Left kidney (tissue), 2 donors: Measurements from ENCODE around the gene C1orf21. TPM values are rescaled to one million over a fixed set of nuclear protein-coding genes. Genes with fewer than 3 reads are reported as not detected.

Experiments
- DNase-seq: peaks from one replicate; pipeline ENCODE4 v3.0.0-alpha.2; 2013
- polyA plus RNA-seq: library from polyadenylated mRNA; unstranded; fragments of 120-200 nt; gene quantifications from one replicate; pipeline ENCODE4 v1.2.1, GENCODE V29; 2013; ENCODE audit not compliant: insufficient read length

Gene C1orf21
- polyA plus RNA-seq, 1 donor, result 35.2 TPM

DNA sequence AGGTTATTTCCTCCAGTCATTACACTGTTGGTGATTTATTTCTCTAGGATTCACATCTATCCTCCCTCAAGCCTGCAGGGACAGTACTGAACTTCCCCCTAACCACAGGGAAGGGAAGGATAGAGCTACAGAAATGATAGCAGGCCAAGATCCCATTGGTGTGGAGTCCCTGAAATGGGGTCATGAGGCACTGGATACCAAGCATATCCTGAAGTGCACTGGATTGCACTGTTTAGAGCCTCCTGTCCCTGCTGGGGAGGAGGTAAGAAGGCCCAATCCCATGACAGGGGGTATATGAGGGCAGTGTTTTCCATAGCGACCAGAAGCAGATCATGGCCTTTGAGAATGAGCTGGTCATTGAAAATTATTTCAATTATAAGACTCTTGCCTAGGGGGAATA, 56.8 kb downstream of the C1orf21 start:
- no peak for DNase-seq

DNA sequence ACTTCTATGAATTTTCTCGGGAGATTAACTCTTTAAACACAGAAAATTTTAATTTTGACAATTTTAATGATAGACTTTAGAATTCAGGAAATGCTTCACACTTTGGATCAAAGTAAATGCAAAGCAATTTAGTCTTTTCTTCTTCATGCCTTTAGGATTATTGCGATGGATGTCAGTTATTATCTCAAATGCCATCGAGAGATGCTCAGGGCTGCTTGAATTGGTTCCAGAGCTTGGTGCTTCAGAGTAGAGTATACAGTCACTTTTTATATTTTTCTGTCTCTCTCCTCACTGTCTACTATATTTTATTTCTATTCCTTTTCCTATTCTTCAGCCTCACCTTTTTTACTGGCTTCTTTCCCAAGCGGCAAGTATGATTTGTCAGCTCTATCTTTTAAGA, 59.2 kb downstream of the C1orf21 start:
- DNase-seq, result no peak

DNA sequence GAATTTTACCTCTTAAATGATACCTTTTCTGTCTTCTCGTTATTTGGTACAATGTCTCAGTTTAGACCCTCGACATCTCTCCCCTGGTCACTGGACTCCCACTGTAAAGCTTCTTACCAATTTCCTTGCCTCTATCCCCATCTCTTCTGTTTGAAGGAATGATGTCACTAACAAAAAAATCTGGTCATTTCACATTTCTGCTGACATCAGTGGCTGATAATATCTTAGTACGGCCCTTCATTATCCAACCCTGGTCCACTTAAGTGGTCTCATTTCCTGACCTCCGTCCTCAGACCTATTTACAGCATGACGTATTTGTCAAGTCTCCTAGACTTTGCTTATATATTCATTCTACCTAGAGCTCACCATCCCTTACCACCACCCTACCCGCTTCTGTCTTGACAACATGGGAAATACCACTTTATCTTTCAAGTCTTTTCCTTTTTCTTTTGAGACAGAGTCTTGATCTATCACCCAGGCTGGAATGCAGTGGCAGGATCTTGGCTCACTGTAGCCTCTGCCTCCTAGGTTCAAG, 60.9 kb downstream of the C1orf21 start:
- DNase-seq, result no peak

DNA sequence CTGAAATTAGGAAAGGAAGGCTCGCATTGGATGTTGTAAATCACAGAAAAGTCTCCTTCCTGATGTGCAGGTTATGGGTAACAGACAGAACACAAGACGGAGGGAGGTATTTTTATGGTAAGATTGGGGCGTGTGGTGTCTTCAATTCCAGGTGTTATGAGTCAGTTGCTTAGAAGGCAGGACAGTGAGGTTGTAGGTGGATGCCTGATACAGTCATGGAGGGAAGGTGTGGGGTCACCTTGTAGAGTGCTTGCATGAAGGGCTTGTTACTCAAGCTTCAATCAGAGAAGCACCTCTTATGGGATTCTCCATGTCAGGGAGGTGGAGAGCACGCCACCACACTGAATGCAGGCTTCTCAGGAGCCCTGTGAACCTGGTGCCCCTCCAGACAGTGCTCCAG, 63.1 kb downstream of the C1orf21 start:
- DNase-seq, result no peak

DNA sequence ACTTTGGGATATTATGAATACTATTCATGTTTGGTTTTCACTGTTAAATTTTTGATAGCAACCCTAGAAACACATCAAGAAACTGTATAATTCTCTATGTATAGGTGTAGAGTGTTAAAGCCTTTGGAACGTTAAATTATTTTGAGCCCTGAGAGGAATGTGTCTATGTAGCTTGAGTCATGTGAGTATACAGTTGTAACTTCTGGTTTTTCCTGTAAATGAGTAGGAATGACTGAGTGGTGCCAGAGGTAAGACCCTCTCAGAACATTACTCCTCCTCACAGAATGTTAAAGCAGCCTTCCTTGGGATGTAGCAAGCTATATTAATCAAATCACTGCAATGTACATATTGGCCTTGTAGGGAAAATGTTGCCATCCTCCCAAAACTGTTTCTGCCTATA, 69.0 kb downstream of the C1orf21 start:
- no peak for DNase-seq

DNA sequence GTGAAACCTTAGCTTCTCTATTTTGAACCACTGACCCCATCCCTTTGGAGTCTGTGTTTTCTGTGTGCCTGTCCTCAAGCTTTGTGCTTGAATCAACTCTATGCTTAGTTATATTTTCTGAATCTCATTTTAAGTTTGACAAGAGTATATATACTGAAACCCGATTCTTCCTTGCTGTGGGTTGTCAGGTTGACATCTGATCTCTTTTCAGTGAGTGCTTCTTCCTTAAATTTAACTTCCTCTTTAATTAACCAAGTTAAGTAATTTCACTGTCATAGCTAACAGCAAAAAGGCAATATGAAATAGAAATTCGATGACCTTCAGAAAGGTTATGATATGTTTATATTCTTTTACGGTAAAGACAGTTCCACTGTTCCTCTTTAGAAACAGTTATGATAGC, 69.4 kb downstream of the C1orf21 start:
- no peak for DNase-seq

DNA sequence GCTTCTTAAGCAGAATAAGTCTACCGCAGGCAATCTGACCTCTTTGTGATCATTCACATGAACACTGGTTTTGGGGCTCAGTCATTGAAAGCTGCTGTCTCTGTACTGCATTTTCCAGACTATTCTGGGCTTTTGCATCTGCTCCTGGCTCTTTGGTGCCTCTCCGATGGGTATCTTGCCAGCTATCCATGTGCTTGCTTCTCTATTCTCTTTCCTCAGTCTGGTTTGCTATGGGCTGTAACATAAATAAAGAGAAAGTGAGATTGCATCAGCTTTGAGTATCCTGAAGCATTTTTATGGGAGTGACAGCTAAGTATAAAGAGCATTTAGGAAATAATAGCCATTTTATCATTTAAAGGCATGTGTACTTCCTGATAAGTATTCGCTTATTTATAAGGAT, 70.7 kb downstream of the C1orf21 start:
- DNase-seq, result no peak

DNA sequence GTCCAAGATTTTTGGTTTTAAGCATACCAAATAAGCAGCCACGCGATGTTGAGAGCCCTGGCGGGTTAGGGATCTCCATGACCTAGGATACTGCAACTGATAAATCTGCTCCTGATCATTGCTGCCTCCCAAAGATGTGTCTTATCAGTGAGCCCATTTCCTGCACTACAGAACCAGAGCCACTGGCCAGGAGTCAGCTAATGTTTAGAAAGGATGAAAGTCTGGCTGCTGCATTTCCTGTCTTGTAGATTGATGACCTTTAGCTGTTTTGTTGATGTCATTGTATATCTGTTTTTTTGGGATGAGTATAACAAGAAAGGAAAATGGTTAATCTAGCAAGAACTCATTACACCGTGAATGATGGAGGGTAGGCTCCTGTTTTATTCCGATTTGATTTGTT, 74.5 kb downstream of the C1orf21 start:
- no peak for DNase-seq

DNA sequence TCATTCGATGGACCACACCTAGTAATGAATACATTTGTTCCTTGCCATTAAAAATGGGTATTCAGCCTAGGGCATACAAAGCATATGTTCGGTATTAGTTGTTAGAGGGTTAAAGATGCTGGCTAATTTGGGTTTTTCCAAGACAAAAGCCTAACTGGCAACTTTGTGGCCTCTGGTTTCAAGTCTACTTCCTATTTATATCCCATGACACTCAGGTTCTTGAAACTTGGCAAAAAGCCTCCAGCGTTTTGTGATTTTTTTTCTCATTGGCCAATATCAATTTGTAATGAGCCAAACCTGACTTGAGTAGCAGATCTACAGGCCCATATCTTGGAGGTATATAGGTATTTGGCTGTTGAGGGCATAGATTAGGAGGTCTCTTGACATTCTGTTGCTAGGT, 75.3 kb downstream of the C1orf21 start:
- DNase-seq, result no peak

DNA sequence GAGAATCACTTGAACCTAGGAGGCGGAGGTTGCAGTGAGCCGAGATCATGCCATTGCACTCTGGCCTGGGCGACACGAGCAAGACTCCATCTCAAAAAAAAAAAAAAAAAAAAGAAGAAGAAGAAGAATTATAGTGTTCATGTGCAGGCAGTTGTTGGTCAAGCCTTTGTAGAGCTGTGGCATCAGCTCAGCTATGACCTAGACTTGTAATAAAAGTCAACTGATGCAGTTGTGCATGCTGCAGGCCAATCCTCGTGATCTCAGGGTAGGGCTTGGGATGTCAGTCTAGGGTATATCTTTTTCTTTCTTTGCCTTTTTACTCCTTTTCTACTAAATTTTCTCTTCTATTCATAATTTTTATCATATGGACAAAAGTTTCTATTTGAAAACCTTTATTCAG, 76.2 kb downstream of the C1orf21 start:
- no peak for DNase-seq

DNA sequence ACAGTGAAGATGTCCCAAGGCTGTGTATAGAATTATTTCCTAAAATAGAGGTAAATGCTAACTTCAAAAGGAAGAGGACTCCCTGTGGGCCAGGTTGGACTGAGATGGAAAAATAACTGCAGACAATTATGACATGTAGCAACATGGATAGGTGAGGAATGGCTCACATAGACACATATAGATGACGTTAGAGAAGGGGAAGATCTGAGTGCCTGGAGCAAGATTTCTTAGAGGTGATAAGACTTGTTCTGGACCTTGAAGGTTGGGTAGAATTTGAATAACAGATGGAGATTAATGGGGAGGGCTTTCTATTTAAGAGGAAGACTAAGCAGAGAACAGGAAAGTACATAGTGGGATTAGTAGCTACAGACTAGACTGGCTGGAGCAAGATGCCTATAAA, 76.9 kb downstream of the C1orf21 start:
- no peak for DNase-seq

DNA sequence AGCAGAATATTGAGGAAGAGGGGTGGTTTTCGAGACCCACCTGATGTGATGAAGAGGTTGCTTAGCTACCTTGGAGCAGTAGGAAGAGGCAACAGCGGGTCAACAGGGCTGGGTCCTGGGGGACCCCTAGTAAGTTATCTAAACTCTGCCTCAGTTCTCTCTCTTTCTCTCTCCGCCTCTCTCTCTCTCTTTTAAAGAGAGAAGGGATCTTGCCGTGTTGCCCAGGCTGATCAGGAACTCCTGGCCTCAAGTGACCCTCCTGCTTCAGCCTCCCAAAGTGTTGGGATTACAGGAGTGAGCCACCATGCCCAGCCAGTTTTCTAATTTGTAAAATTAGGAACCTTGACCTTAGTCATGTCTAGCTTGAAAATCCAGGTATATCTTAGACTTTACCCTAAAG, 77.9 kb downstream of the C1orf21 start:
- DNase-seq, result no peak

DNA sequence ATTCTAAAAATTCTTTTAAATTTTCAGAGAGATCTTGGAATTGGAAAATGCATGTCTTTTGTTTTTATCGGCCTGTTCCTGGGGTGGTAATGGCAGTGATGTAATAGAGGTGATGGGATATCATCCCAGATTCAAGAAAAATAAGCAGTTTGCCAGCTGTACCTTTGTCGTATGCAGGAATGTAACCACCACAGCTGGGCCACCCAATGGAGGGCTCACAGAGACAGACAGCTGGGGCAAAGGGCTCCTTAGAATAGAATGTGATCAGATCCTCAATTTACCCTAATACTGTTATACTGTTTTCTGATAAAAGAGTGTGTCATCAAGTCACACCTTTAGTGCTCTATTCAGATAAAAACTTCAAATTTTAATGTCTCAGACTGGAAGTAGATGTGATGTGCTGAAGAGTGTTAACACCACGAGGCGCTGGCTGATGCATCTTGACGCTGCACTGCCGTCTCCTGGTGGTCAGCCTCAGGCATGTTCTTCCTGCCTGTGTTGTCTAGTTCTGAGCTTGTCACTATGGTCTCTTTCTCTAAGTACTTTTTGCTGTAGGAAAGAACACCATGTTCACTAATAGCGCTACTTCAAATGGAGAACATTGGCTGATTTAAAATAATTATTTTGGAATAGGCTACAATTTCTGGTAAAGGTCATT, 78.8 kb downstream of the C1orf21 start:
- no peak for DNase-seq

DNA sequence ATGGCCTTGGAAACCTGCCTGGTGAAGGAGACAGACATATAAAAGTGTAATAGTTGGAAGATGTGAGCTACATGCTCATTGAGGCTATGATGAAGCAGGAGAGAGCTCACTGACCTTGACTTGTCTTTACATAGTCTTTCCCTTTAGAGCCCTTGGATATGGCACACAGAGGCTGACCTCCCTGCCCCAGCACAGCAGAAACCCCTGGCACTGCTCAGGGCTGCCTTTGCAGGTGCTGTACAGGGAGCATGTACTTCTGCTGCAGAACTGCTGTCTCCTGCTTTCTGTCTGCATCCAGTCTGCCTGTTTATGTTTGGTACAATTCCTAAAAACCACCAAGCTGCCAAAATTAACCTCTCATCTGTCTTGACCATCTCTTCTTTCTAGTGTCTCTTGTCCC, 80.5 kb downstream of the C1orf21 start:
- DNase-seq, result no peak

DNA sequence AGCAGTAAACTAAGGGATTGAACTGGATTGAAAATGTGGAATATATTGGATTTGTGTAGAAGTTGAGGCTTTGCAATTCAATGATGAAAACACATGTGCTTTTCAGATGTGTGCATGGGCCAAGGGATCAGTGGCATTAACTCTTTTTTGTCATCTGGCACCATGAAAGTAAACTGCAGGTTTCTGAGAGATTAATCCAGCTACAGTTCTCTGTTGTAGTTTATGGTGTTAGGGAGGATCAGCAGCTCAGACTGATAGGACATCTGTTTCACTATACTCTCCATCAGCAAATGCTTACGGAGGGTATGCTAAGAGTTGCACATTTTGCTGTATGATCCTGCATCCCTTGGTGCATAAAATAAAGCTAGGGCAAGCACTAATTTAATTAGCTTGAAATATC, 82.6 kb downstream of the C1orf21 start:
- no peak for DNase-seq

DNA sequence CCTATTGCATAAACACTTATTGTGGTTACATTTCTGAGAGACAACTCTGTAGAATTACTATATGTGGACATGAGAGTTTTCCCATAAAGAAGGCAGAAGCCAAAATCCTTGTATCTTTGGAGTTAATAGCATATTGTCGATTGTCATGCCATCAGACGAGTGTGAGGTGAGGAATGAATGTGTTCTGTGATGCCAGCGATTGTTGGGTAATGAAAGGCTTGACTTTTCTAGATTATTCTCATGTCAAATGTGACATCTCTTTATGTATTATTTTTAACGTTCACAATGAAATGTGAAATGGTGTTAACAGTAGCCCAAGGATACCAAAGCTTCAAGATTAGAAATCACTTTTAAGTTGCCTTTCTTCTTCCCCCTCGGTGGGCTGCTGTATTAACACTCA, 84.9 kb downstream of the C1orf21 start:
- DNase-seq, result no peak

DNA sequence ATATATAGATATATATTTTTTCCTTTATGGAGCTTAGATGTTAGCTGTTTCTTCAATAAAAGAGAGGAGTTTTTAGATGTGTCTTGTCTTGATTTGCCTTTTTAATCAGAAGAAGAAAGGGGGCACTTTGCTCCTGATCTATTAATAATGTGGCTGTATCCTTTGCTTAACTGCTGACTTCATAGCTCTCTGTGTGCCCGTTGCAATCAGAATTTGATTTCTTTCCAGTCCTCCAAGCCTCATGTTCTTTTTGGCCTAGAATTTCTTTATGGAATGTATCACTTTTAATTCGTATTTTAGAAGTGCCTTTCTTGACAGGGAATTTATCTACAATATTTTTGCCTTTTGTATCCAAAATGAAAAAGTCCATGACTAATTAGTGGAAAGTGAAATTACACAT, 85.3 kb downstream of the C1orf21 start:
- no peak for DNase-seq

DNA sequence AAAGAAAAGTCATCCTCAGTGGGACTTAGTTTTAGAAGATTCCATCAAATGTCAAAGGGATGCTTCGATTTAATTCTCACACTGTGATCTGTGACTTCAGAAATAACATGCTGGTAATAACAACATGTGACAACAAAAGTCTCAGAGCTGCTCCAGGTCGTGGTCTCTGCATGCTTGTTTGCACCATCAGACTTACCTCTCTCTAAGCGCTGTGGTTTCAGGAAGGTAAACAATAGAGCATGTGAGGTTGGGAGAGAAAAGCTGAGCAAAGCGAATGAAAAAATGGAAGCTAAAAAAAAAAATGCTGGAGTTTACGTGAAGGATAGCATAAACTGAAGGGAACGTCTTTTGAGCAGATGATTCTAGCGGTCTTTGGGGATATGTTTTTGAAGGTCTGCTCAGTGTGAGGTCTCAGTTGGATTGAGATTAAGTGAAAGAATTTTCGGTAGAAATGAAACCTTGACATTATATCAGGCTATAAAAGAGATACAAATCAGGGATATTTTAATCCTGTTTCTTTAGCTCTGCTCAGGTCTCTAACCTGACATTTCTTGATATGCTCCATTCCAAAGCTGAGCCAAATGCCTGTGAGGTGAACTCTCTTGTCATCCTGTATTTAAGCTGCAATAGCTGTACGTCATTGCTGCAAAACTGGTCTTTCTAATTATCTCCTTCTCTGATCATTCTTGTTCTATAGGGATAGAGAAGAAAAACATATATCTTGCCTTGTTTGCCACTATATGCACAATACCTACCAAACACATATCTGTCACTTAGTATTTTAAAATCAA, 86.5 kb downstream of the C1orf21 start:
- DNase-seq, result no peak

DNA sequence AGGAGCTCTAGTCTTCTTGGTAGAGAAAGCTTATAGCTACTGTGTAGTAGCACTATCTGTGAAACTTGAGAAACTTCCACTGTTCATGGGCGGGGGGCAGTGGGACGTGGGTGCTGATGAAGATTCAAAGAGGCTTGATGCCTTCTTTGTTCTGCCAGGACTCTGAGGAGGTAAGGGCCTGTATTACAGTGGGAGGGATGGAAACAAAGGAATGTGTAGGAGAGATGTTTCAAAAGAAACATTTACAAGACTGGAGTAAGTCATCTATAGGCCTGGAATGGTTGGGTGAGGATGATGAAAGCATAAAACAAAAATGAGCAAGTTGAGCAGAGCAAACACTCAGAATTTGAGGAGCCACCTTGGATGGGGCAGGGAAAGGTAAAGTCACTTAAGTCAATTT, 89.4 kb downstream of the C1orf21 start:
- DNase-seq, result no peak

DNA sequence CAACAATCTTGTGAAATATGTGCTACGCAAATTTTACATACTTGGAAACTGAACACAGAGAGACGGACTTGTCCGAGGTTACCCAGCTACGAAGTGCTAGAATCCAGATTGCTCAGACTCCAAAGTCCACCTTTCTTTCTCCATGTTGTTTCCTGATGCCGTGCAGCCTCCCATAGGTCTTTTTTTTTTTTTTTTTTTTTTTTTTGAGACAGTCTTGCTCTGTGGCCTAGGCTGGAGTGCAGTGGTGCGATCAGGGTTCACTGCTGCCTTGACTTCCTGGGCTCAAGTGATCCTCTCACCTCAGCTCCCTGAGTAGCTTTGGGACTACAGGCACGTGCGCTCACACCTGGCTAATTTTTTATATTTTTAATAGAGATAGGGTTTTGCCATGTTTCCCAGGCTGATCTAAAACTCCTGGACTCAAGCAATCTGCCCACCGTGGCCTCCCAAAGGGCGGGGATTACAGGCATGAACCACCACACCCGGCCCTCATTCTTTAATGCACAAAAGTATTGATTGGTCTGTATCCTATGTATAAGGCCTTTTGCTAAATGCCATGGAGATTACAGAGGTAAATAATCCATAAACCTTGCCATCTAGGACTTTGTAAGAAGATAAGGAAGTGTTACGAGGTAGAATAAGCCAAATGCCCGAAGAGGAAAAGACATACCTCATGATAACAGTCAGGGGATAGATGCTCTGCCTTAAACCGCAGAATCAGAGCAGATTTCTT, 92.8 kb downstream of the C1orf21 start:
- DNase-seq, result no peak

DNA sequence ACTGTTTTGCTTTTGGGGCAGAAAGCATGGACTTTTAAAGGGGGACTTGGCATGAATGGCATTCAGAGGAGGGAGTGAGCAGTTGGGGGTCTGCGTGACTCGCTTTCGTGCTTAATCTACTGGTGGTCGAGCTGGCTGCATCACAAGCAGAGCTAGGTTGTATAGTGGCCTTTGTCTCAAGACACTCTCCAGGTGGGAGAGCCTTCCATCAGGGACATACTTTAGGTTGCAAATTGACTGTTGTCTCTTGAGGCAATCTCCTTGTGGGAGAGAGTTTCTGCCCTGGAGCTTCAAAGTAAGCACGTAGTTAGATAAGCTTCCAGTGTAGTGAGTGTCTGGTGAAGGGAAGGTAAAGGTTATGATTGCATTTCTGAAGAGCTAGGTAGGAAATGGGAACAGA, 93.9 kb downstream of the C1orf21 start:
- DNase-seq, result no peak

DNA sequence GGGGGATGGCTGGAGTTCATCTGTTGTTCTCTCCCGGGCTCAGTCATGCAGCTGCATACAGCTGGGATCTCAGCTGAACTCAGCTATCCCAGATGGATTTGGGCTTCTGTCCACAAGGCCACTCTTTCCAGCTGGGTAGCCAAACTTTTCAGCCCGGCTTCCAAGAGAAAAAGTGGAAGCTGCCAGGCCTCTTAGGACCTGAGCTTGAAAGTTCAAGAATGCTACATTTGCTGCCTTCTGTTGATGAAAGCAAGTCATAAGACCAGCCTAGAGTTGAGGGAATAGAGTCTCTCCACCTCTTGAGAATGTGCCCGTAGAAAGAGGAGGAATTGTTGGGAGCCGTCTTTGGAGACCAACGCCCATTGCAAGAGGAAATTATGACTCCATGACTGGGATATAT, 95.3 kb downstream of the C1orf21 start:
- no peak for DNase-seq

DNA sequence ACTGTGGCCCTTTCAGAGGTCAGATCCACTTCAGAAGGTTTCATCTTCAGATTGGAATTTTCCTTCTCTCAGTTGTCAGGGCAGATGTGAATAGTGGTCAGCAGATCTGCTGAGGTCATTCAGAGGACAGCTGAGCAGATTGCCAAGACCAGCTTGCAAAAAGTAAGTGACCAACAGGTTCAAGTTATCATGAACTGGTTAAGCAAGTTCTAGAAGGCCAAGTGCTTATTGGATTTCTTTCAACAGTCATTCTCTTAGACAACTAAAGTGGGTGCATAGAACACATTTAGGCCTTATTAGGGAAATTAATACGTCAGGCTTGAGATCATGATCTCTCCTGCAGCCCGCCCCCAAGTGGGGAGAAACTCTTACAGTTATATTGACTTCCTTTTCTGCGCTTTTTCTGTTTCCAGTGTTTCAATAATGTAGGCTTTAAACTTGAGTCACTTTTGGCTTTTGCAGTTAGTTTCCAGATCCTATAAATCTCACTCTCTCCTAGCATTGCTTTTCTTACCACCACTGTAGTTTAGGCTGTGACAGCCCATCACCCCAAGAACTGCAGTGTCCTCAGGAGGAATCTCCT, 96.4 kb downstream of the C1orf21 start:
- DNase-seq, result no peak
